PFSK-1 (cell line): Measurements from ENCODE around the gene ASB13.

Experiments used
- POLR2AphosphoS5 ChIP-seq: IDR thresholded peaks from 2 replicates; pipeline ENCODE4 v1.6.1; 2012; ENCODE audit warnings: low read depth, mild to moderate bottlenecking, control low read depth, low read length, moderate library complexity
- REST ChIP-seq, 2 experiments: IDR thresholded peaks; 2 replicates each; pipeline versions ENCODE4 v1.6.1 to v1.8.0; 2011 to 2012; ENCODE audit warnings: low read depth in 2 of 2, low read length in 2 of 2, control low read depth in 1 of 2, inconsistent platforms in 1 of 2, mild to moderate bottlenecking in 1 of 2, moderate library complexity in 1 of 2; ENCODE audit not compliant: insufficient read depth in 1 of 2
- TAF1 ChIP-seq: IDR thresholded peaks from 2 replicates; pipeline ENCODE4 v1.6.1; 2012; ENCODE audit warnings: low read length, control low read depth, borderline replicate concordance; ENCODE audit not compliant: insufficient read depth

GRCh38 chr10:5647507-5648240, 18.7 kb downstream of the ASB13 start:
- TF ChIP-seq POLR2AphosphoS5 (no peak), TAF1 (no peak), REST (IDR thresholded peaks at IDR 0.05; ENCODE audit: insufficient read depth in 1 of 2, low read depth in 2 of 2, low read length in 2 of 2) (no peak)
